ENCODE measurements around the gene MORN1. TPM values are rescaled to one million over a fixed set of nuclear protein-coding genes. Genes with fewer than 3 reads are reported as not detected.

MORN1 gene
- total RNA-seq, 1 donor from 2014 or later: 10.8 TPM

- peaks cover 4% of the 10 kb centered on the region for H3K27me3 Mint-ChIP-seq (ENCODE audit: unreplicated experiment)
- no peak overlapping the region for H3K27ac Mint-ChIP-seq (ENCODE audit: unreplicated experiment)
- peaks cover 12% of the 10 kb centered on the region for H3K4me1 Mint-ChIP-seq (ENCODE audit: low read depth, unreplicated experiment)
- peak overlapping the region; percentile 52 for H3K4me3 Mint-ChIP-seq (ENCODE audit: unreplicated experiment)
- H3K36me3 Mint-ChIP-seq (ENCODE audit: unreplicated experiment): peaks cover 5% of the 10 kb centered on the region
- TF ChIP-seq, protein P1, sequence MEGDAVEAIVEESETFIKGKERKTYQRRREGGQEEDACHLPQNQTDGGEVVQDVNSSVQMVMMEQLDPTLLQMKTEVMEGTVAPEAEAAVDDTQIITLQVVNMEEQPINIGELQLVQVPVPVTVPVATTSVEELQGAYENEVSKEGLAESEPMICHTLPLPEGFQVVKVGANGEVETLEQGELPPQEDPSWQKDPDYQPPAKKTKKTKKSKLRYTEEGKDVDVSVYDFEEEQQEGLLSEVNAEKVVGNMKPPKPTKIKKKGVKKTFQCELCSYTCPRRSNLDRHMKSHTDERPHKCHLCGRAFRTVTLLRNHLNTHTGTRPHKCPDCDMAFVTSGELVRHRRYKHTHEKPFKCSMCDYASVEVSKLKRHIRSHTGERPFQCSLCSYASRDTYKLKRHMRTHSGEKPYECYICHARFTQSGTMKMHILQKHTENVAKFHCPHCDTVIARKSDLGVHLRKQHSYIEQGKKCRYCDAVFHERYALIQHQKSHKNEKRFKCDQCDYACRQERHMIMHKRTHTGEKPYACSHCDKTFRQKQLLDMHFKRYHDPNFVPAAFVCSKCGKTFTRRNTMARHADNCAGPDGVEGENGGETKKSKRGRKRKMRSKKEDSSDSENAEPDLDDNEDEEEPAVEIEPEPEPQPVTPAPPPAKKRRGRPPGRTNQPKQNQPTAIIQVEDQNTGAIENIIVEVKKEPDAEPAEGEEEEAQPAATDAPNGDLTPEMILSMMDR (IDR thresholded peaks at IDR 0.05; ENCODE audit: partially characterized antibody, unreplicated experiment): no peak
- H3K9me3 Mint-ChIP-seq (ENCODE audit: unreplicated experiment): peaks cover 4% of the 10 kb centered on the region
- DNase-seq: no peak
These were observed 3.4 kb upstream of the MORN1 start for GRCh38 chr1:2394761-2395160.

DNA sequence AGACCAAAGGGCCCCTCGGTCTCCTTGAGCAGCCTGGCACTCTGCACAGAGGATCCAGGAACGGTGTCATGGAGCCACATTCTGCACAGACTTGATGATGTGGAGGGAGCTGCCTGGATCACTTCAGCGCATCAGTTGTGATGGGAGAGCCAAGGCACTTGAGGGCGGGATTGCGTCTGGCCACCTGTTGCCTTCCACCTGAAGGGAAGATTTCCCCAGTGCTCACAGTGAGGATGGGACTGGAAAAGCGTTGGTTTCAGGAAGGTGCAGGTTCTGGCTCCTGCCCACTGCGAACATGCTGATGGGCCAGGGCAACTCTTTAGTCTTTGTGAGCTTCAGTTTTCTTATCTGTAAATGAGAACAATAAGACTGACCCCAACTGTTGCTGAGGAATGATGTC is 2.9 kb upstream of the MORN1 start:
- H3K27me3 Mint-ChIP-seq (ENCODE audit: unreplicated experiment): peaks cover 4% of the 10 kb centered on the region
- peaks cover 2% of the 10 kb centered on the region for H3K36me3 Mint-ChIP-seq (ENCODE audit: unreplicated experiment)
- TF ChIP-seq, protein P1 (IDR thresholded peaks at IDR 0.05; ENCODE audit: partially characterized antibody, unreplicated experiment): no peak
- H3K9me3 Mint-ChIP-seq (ENCODE audit: unreplicated experiment): peaks cover 4% of the 10 kb centered on the region
- H3K4me3 Mint-ChIP-seq (ENCODE audit: unreplicated experiment): no peak overlapping the region
- peaks cover 12% of the 10 kb centered on the region for H3K4me1 Mint-ChIP-seq (ENCODE audit: low read depth, unreplicated experiment)
- H3K27ac Mint-ChIP-seq (ENCODE audit: unreplicated experiment): no peak overlapping the region
- DNase-seq: no peak

DNA sequence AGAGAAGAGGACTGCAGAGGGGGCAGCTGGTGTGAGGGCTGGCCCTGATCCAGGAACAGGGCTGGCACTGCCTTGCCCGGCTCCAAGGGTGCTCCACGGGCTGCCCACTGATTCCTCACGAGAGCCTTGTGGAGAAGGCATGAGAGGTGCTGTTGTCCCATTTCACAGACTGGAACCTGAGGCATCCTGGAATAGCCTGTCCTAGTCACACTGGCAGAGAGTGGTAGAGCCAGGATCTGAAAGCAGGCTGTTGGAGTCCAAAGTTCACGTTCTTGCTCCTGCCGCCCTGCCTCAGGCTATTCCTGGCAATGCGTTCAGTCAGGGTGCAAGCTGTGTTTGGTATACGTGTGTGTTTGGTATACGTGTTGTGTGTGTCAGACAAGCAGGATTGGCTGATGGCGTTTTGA is 2.1 kb upstream of the MORN1 start:
- H3K36me3 Mint-ChIP-seq (ENCODE audit: unreplicated experiment): no peaks in the 10 kb centered on the region
- H3K4me3 Mint-ChIP-seq (ENCODE audit: unreplicated experiment): peak overlapping the region; percentile 93
- peaks cover 12% of the 10 kb centered on the region for H3K4me1 Mint-ChIP-seq (ENCODE audit: low read depth, unreplicated experiment)
- H3K27ac Mint-ChIP-seq (ENCODE audit: unreplicated experiment): no peak overlapping the region
- no peak for DNase-seq
- H3K9me3 Mint-ChIP-seq (ENCODE audit: unreplicated experiment): peaks cover 4% of the 10 kb centered on the region
- TF ChIP-seq, protein P1 (IDR thresholded peaks at IDR 0.05; ENCODE audit: partially characterized antibody, unreplicated experiment): no peak
- peaks cover 4% of the 10 kb centered on the region for H3K27me3 Mint-ChIP-seq (ENCODE audit: unreplicated experiment)

DNA sequence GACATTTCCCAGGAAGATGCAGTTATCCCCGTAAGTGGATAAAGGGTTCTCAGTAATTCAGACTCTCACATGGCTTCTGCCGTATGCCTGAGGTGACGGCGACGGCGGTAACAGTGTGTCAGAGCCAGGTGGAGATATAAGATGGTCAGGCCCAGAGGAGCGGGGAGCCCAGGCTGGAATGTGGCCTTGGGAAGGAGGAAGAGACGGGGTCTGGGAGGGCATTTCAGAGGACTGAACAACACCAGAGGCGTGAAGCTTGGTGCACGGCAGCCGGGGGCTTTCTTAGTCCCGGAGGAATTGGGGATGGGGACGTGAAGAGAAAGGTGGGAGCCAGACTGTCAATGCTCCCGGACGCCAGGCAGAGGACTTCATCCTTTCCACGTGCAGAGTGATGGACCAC is 1.3 kb upstream of the MORN1 start:
- no peak overlapping the region for H3K27ac Mint-ChIP-seq (ENCODE audit: unreplicated experiment)
- peaks cover 4% of the 10 kb centered on the region for H3K9me3 Mint-ChIP-seq (ENCODE audit: unreplicated experiment)
- H3K27me3 Mint-ChIP-seq (ENCODE audit: unreplicated experiment): peaks cover 4% of the 10 kb centered on the region
- peak overlapping the region; percentile 93 for H3K4me3 Mint-ChIP-seq (ENCODE audit: unreplicated experiment)
- TF ChIP-seq, protein P1 (IDR thresholded peaks at IDR 0.05; ENCODE audit: partially characterized antibody, unreplicated experiment): no peak
- H3K36me3 Mint-ChIP-seq (ENCODE audit: unreplicated experiment): no peaks in the 10 kb centered on the region
- H3K4me1 Mint-ChIP-seq (ENCODE audit: low read depth, unreplicated experiment): peaks cover 15% of the 10 kb centered on the region
- DNase-seq: no peak

DNA sequence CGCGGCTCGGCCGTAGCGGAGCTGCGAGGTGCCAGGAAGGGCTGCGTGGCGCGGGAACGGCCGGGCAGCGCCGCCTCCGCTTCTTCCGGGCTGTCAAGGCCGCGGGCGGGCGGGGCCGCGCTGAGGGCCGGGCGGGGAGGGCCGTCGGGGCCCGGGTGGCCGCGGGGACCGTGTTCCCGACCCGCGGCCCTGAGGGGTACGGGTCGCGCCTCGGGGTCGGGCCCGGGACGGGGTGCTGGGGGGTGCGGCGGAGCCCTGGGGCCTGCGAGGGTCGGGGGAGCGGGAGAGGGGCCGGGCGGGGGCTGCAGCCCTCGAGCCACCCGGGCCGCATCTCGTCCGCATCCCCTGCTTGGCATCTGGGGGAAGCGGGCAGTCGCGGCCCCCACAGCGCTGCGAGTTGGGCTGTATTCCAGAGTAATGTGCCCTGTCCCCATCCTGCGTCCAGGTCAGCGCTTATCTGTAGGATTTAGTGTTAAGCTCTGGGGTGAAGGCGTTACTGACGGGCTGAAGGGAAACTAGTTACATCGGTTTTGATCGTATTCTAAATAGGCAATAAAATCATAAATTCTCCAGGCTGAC is 666 bp upstream of the MORN1 start:
- Mint-ChIP-seq H3K27ac (ENCODE audit: unreplicated experiment) (peak overlapping the region; percentile 75), H3K9me3 (ENCODE audit: unreplicated experiment) (peaks cover 4% of the 10 kb centered on the region), H3K36me3 (ENCODE audit: unreplicated experiment) (no peaks in the 10 kb centered on the region), H3K4me3 (ENCODE audit: unreplicated experiment) (peak overlapping the region; percentile 93), H3K4me1 (ENCODE audit: low read depth, unreplicated experiment) (peaks cover 15% of the 10 kb centered on the region), H3K27me3 (ENCODE audit: unreplicated experiment) (peaks cover 4% of the 10 kb centered on the region)
- TF ChIP-seq, protein P1 (IDR thresholded peaks at IDR 0.05; ENCODE audit: partially characterized antibody, unreplicated experiment): no peak
- DNase-seq: no peak
